Pancreas (tissue), 10 donors: Measurements from ENCODE around the gene REC114. TPM values are rescaled to one million over a fixed set of nuclear protein-coding genes. Genes with fewer than 3 reads are reported as not detected.

Source experiments
- ATAC-seq, 4 donors: fragments of 200-7000 bp; cut with Tn5 transposase; one replicate each; pipeline versions ENCODE4 v1.8.0 to v1.9.1; 2020; ENCODE audit warnings: mild to moderate bottlenecking in 4 of 4, moderate library complexity in 4 of 4
- DNase-seq, 6 donors: peaks; one replicate each; pipeline ENCODE4 v3.0.0-alpha.2; 2020
- FAIRE-seq: peaks from 2 replicates; lab custom pipeline; 2012; peaks lifted over from hg19 to GRCh38; lab: Jason Lieb, UNC
- H3K27ac ChIP-seq, 4 donors: fragments of 200-600 bp; sonication (generic); 1 replicate in 3 of 4; 2 replicates in 1 of 4; pipeline versions ENCODE4 v1.5.0 to v1.8.0; 2020
- H3K27me3 ChIP-seq, 4 donors: fragments of 200-600 bp; one replicate each; pipeline ENCODE4 v1.8.0; 2021
- H3K36me3 ChIP-seq, 3 donors: fragments of 200-600 bp; sonication (generic) in 1 of 3; one replicate each; pipeline versions ENCODE4 v1.5.0 to v1.8.0; 2020 to 2021
- H3K4me1 ChIP-seq, 3 donors: fragments of 200-600 bp; one replicate each; pipeline ENCODE4 v1.8.0; 2021
- H3K4me3 ChIP-seq, 4 donors: fragments of 200-600 bp; sonication (generic) in 2 of 4; one replicate each; pipeline versions ENCODE4 v1.5.0 to v1.8.0; 2020 to 2021
- H3K9me3 ChIP-seq, 4 donors: fragments of 200-600 bp; one replicate each; pipeline ENCODE4 v1.8.0; 2021
- CTCF ChIP-seq, 4 donors: fragments of 200-600 bp; sonication (generic) in 3 of 4; IDR thresholded peaks; one replicate each; pipeline versions ENCODE4 v1.5.0 to v1.8.0; 2021; ENCODE audit warnings: antibody characterized with exemption in 4 of 4
- WGBS, 2 donors: extraction: QIAGEN DNeasy Blood & Tissue Kit; methylation state at CpG; one replicate each; pipeline ENCODE4 v1.1.7; 2013; 5-methylcytosine and 5-hydroxymethylcytosine counted together
- intact Hi-C, 3 donors: fragments of 100-400 bp; cut with DNase I; formaldehyde crosslinking; loops; one replicate each; pipeline versions ENCODE4 v1.11.1 to v1.14.2; 2022
- polyA plus RNA-seq, 2 donors: library from polyadenylated mRNA; stranded (reverse); fragments of 200-250 nt; gene quantifications; one replicate each; pipeline ENCODE4 v1.2.3, GENCODE V29; 2013
- total RNA-seq, 6 donors: library from RNA; stranded (reverse); fragmentation: NEBNext Ultra II Directional in 4 of 6; extraction: Animal tissue kit (Norgen Biotek cat#: 25700) in 4 of 6; gene quantifications; one replicate each; pipeline versions ENCODE4 v1.2.1 to v1.2.4, GENCODE V29; 2021 to 2023
- donor health status: healthy with polysubstance abuse.
- donor health status: DM: no; HTN: no; CAD: no; lungs with moderate emphysema.
- donor health status: DM: no; HTN: no; CAD: no.
- donor health status: control.
- donor health status: control.
- donor health status: Bipolar disorder and iron deficiency.
- donor health status: DM: yes; HTN: yes; CAD: no.
- donor health status: DM: no; HTN: no; CAD: no.
- donor health status: DM: no; HTN: no; CAD: no.
- donor health status: DM: yes; HTN: yes; CAD: no.

Gene REC114
- total and polyA plus RNA-seq, 8 donors, result not detected

- no peaks in the 10 kb centered on the region for H3K36me3 ChIP-seq
- H3K27ac ChIP-seq, result no peak overlapping the region
- no peak for TF ChIP-seq CTCF (IDR thresholded peaks at IDR 0.05)
- no peak for ATAC-seq
- no peaks in the 10 kb centered on the region for H3K27me3 ChIP-seq
- FAIRE-seq, result no peak
- WGBS, 2 donors, result 87 to 90% methylated on average over 5 of the region's 5 CpGs
- DNase-seq, result no peak
- H3K4me3 ChIP-seq, result no peak overlapping the region
- H3K9me3 ChIP-seq, result no peaks in the 10 kb centered on the region
- intact Hi-C loops, result no loop called here
- H3K4me1 ChIP-seq, result no peaks in the 10 kb centered on the region
Observed at GRCh38 chr15:73518876-73519733, 76.1 kb downstream of the REC114 start.

GRCh38 chr15:73522011-73522410, 79.0 kb downstream of the REC114 start:
- no peak for TF ChIP-seq CTCF (IDR thresholded peaks at IDR 0.05)
- Histone ChIP-seq H3K27ac (no peak overlapping the region), H3K36me3 (no peaks in the 10 kb centered on the region), H3K4me3 (no peak overlapping the region), H3K4me1 (no peaks in the 10 kb centered on the region), H3K27me3 (no peaks in the 10 kb centered on the region), H3K9me3 (no peaks in the 10 kb centered on the region)
- ATAC-seq (no peak), DNase-seq (no peak), FAIRE-seq (no peak)
- WGBS, 2 donors, result 72 to 90% methylated on average over 1 of the region's 1 CpG
- intact Hi-C loops, result no loop called here

GRCh38 chr15:73524919-73525318, 82.0 kb downstream of the REC114 start:
- DNase-seq (no peak), FAIRE-seq (no peak), ATAC-seq (no peak)
- intact Hi-C loops, result no loop called here
- no peaks in the 10 kb centered on the region for H3K4me1 ChIP-seq
- H3K9me3 ChIP-seq, result no peaks in the 10 kb centered on the region
- no peak overlapping the region for H3K27ac ChIP-seq
- TF ChIP-seq CTCF (IDR thresholded peaks at IDR 0.05), result no peak
- H3K27me3 ChIP-seq, result no peaks in the 10 kb centered on the region
- 73 to 96% methylated on average over 1 of the region's 1 CpG for WGBS, 2 donors
- H3K36me3 ChIP-seq, result no peaks in the 10 kb centered on the region
- H3K4me3 ChIP-seq, result no peak overlapping the region

- H3K36me3 ChIP-seq, result no peaks in the 10 kb centered on the region
- no peaks in the 10 kb centered on the region for H3K27me3 ChIP-seq
- intact Hi-C loops, result no loop called here
- no peak overlapping the region for H3K27ac ChIP-seq
- 90 to 92% methylated on average over 2 of the region's 2 CpGs for WGBS, 2 donors
- ATAC-seq (no peak), FAIRE-seq (no peak), DNase-seq (no peak)
- no peaks in the 10 kb centered on the region for H3K9me3 ChIP-seq
- TF ChIP-seq CTCF (IDR thresholded peaks at IDR 0.05), result no peak
- H3K4me3 ChIP-seq, result no peak overlapping the region
- no peaks in the 10 kb centered on the region for H3K4me1 ChIP-seq
Observed at GRCh38 chr15:73527598-73527997, 84.6 kb downstream of the REC114 start.

GRCh38 chr15:73530649-73531048, 87.7 kb downstream of the REC114 start:
- FAIRE-seq, result no peak
- Histone ChIP-seq H3K4me3 (no peak overlapping the region), H3K9me3 (no peaks in the 10 kb centered on the region), H3K27ac (no peak overlapping the region), H3K36me3 (no peaks in the 10 kb centered on the region), H3K4me1 (no peaks in the 10 kb centered on the region), H3K27me3 (no peaks in the 10 kb centered on the region)
- DNase-seq, result no peak
- WGBS, 2 donors, result 56 to 62% methylated on average over 3 of the region's 3 CpGs
- intact Hi-C loops, result no loop called here
- ATAC-seq, result no peak
- TF ChIP-seq CTCF (IDR thresholded peaks at IDR 0.05), result no peak
